SU-DHL-6 (cell line): ENCODE data around the gene VPS26B.

Experiments used
- CTCF ChIP-seq: fragments of 200-600 bp; sonication (generic); IDR thresholded peaks from one replicate; pipeline ENCODE4 v1.5.1; 2017; ENCODE audit warnings: antibody characterized with exemption, mild to moderate bottlenecking, low read length, moderate library complexity; ENCODE audit not compliant: insufficient read depth, poor library complexity, severe bottlenecking
- EZH2phosphoT487 ChIP-seq: fragments of 200-600 bp; sonication (generic), shearing (Covaris generic); conservative IDR thresholded peaks from 2 replicates; pipeline ENCODE4 v1.6.1; 2018; ENCODE audit warnings: mild to moderate bottlenecking, antibody characterized with exemption, low read length, moderate library complexity, mixed read lengths

GRCh38 chr11:134202661-134203060 lies 21.8 kb upstream of the VPS26B start:
- TF ChIP-seq CTCF (no peak), EZH2phosphoT487 (no peak)
